GM18870 (cell line): ENCODE results near the gene ZDHHC14.
"Not testable (repeated sequence)": the region's sequence is repeated elsewhere in the genome, so short reads cannot be mapped to it uniquely, and the experiment has no call there.

ENCODE experiments used
- ATAC-seq: cut with Tn5 transposase; IDR thresholded peaks from one replicate; pipeline ENCODE4 v1.9.1; 2021; ENCODE audit warnings: moderate library complexity; ENCODE audit not compliant: unreplicated experiment

Gene ZDHHC14

GRCh38 chr6:157706883-157707282 lies 325.9 kb downstream of the ZDHHC14 start:
- no peak for ATAC-seq

- ATAC-seq: no peak
Observed at GRCh38 chr6:157707576-157707975, 326.6 kb downstream of the ZDHHC14 start.

- ATAC-seq: no peak
Observed at GRCh38 chr6:157708239-157708638, 327.2 kb downstream of the ZDHHC14 start.

GRCh38 chr6:157708933-157709332 lies 327.9 kb downstream of the ZDHHC14 start:
- no peak for ATAC-seq

- no peak for ATAC-seq
Observed at GRCh38 chr6:157709555-157709954, 328.6 kb downstream of the ZDHHC14 start.

GRCh38 chr6:157710604-157711003 lies 329.6 kb downstream of the ZDHHC14 start:
- ATAC-seq: no peak

GRCh38 chr6:157711060-157711459 lies 330.1 kb downstream of the ZDHHC14 start:
- no peak for ATAC-seq

GRCh38 chr6:157712585-157713295 lies 331.8 kb downstream of the ZDHHC14 start:
- no peak for ATAC-seq

GRCh38 chr6:157713451-157714152 lies 332.6 kb downstream of the ZDHHC14 start:
- no peak for ATAC-seq

- no peak for ATAC-seq
Observed at GRCh38 chr6:157714153-157714490, 333.1 kb downstream of the ZDHHC14 start.

GRCh38 chr6:157715728-157716164 lies 334.8 kb downstream of the ZDHHC14 start:
- no peak for ATAC-seq

GRCh38 chr6:157716251-157716995 lies 335.4 kb downstream of the ZDHHC14 start:
- no peak for ATAC-seq

GRCh38 chr6:157717340-157717748 lies 336.4 kb downstream of the ZDHHC14 start:
- ATAC-seq: no peak

GRCh38 chr6:157718503-157719187 lies 337.7 kb downstream of the ZDHHC14 start:
- no peak for ATAC-seq

GRCh38 chr6:157720964-157721363 lies 340.0 kb downstream of the ZDHHC14 start:
- not testable (repeated sequence) for ATAC-seq

GRCh38 chr6:157721426-157721825 lies 340.4 kb downstream of the ZDHHC14 start:
- ATAC-seq: no peak

GRCh38 chr6:157721830-157722229 lies 340.8 kb downstream of the ZDHHC14 start:
- no peak for ATAC-seq

GRCh38 chr6:157723376-157723775 lies 342.4 kb downstream of the ZDHHC14 start:
- ATAC-seq: no peak

- no peak for ATAC-seq
Observed at GRCh38 chr6:157724138-157724820, 343.3 kb downstream of the ZDHHC14 start.

- no peak for ATAC-seq
Observed at GRCh38 chr6:157724960-157725741, 344.2 kb downstream of the ZDHHC14 start.
